ENCODE measurements around the gene MED16.

GRCh38 chr19:876780-877314, 16.1 kb downstream of the MED16 start:
- TF ChIP-seq CTCF (conservative IDR thresholded peaks at IDR 0.05 in 1 of 2, IDR thresholded peaks at IDR 0.05 in 1 of 2; ENCODE audit: low read depth in 1 of 2, low read length in 2 of 2) (no peak), EZH2 (IDR thresholded peaks at IDR 0.05; ENCODE audit: low read length, missing control alignments) (no peak)
